Kasumi-1 (cell line): ENCODE results near the gene HYAL1.
"Not testable (repeated sequence)": the region's sequence is repeated elsewhere in the genome, so short reads cannot be mapped to it uniquely, and the experiment has no call there.

ENCODE experiments used
- DNase-seq, 2 experiments: peaks; one replicate each; lab custom pipeline; 2025; lab: John Stamatoyannopoulos, UW

HYAL1 gene

DNA sequence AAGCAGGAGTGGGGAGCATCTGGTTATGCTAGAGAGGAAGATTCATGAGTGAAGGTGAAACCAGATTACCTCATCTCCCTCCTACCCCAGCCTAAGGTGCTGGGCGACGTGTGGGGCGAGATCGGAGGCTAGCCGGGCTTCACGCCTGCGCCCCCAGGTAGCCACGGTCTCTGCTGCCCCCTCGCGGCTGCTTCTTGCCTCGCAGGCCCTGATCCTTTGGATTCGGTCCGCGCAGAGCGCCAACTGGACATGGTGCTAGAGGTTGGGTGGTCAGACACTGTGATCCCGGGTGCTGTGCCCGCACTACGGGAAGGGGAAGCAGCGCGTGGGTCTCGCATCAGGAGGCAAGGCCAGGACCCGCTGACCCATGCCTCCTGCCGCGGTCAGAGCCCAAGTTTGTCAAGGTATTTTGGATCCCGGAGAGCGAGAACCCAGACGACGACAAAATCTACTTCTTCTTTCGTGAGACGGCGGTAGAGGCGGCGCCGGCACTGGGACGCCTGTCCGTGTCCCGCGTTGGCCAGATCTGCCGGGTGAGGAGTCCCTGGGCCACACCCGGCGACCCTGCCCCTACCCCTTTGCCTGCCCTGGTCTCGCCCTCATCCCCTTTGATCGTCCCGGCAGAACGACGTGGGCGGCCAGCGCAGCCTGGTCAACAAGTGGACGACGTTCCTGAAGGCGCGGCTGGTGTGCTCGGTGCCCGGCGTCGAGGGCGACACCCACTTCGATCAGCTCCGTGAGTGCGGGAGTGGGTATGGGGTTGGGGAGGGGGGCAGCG is 30.3 kb downstream of the HYAL1 start:
- peak; percentile 75 to 85 for DNase-seq

DNA sequence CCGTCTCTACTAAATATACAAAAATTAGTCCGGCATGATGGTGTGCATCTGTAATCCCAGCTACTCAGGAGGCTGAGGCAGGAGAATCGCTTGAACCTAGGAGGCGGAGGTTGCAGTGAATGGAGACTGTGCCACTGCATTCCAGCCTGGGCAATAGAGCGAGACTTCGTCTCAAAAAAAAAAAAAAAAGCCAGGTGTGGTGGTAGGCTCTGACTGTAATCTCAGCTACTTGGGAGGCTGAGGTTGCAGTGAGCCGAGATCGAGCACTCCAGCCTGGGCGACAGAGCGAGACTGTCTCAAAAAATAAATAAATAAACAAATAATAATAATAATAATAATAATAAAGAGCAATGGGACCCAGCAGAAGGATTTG is 30.9 kb downstream of the HYAL1 start:
- DNase-seq = not testable (repeated sequence)

DNA sequence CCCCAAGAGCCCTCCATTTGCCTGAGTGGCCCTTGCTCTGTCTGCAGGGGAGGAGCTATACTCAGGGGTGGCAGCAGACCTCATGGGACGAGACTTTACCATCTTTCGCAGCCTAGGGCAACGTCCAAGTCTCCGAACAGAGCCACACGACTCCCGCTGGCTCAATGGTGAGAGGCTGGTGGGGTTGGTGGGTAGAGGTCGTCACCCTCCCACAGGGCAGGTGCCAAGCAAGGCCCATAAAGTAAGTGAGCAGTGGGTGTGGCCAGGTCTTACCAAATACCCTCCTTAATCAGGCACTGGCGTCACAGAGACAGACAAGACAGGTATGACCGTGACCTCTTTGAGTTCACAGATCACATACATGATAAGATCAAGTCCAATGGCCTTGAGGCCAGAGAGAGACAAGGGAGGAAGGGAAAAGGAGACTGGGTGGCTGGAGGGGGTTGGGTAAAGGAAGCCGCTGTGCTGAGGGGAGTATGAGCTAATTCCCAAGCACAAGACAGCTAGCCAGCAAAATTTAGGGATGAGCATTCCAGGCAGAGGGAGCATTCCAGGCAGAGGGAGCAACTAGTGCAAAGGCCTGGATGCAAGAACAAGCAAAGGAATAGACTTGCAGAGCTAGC is 31.9 kb downstream of the HYAL1 start:
- no peak for DNase-seq

DNA sequence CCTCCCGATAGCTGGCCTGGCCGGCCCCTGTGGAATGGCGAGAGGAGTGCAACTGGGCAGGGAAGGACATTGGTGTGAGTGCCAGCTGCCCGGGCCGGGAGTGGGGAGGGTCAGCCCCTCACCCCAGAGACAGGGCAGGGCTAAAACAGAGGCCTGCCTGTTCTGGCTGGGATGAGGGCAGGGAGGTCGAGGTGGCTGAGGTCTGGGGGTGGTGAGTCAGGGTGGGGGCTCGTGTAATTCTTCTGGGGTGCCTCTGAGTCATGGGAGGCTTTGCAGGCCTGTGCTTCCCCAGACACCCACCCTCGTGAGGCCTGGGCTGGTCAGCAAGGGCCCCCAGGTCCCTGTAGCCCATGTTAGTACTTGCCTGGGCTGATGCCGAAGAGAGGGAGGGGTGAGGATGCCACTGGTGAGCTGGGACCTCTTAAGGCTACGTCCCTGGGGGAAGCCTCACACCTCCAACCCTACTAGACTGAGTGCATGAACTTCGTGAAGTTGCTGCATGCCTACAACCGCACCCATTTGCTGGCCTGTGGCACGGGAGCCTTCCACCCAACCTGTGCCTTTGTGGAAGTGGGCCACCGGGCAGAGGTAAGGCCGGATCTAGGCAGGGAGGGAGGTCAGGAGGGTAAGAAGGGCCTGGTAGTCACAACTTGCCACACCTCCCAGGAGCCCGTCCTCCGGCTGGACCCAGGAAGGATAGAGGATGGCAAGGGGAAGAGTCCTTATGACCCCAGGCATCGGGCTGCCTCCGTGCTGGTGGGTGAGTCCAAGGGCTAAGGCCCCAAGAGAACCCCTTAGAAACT is 32.8 kb downstream of the HYAL1 start:
- no peak for DNase-seq

DNA sequence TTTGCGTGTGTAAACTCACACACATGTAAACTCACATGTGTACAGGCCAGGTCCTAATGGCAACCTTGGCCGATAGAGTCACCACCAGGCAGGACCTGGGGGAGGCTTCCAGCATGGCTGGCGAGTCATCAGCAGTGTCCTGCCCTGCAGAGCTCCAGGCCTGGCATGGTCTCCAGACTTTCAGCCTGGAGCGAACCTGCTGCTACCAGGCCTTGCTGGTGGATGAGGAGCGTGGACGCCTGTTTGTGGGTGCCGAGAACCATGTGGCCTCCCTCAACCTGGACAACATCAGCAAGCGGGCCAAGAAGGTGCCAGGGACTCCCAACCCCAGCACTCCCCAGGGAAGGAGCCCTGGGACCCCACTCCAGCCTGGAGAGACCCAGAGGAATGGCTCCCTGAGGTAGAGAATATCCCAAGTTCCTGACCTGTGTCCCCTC is 33.4 kb downstream of the HYAL1 start:
- DNase-seq = no peak

DNA sequence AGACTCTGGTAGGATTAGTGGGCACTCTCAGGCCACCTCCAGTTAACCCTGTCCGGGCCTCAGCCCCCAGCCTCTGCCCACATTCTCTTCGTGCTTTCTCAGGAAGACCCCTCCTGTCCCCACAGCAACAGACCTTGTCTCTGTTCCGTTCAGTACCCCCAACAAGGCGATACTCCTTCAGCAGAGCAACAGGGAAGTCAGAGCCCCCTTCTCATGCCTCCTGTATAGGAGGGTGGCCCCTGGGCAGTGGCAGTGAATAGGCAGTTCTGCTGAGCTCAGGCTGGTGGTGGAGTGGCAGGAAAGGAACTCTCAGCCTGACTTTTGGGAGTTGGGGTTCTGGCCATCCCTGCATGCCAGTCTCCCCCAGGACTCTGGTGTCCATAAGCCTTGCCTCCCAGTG is 33.9 kb downstream of the HYAL1 start:
- no peak for DNase-seq

DNA sequence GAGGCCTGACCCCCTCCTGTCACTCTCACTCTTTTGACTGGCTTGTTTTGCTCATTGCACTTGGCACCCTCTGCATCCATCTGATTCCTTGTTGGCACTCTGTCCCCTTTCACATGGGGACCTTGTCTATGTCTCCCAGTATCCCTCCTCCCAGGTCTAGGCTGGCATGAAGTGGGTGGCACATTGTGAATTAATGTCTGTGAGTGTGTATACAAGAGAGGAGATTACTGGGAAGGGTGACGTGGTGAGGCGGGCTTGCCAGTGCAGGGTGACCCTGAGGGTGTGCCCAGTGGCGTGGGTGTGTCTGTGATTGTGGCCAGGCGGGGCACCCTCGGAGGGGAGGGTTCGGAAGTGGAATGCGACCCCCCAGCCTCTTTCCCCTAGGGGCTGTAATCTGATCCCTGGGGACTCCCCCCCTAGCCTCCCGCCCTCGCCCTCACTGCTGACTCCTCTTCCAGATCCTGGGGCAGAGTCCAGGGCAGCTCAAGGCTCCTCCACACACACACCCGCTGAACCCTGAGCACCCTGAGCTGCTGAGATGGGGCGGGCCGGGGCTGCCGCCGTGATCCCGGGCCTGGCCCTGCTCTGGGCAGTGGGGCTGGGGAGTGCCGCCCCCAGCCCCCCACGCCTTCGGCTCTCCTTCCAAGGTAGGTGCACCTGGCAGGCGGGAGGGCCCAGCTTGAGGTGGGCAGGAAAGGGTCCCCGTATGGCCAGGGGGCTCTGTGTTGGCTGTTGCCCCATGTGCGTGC is 34.5 kb downstream of the HYAL1 start, which contains the start of gene SEMA3B:
SEMA3B (plus strand) TSS at position 445 of the 749 bp plus-strand sequence; CDS start at position 539, 94 bp downstream.
- no peak for DNase-seq

DNA sequence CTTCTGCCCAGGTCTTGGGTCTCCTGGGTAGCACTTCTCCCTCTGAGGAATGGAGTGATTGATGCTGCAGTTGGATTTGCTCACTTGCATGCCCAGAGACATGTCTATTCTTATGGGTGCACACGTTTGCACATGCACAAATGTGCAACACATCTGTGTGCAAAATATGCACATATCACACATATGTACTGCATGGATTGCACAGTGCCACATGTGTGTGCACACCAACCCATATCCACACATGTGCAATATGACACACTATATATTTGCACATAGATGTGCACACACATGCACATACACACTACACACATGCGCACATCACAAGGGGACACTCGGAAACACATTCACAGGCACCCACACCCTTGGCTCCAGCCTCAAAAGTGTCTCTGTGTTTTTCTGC is 35.1 kb downstream of the HYAL1 start:
- no peak for DNase-seq

DNA sequence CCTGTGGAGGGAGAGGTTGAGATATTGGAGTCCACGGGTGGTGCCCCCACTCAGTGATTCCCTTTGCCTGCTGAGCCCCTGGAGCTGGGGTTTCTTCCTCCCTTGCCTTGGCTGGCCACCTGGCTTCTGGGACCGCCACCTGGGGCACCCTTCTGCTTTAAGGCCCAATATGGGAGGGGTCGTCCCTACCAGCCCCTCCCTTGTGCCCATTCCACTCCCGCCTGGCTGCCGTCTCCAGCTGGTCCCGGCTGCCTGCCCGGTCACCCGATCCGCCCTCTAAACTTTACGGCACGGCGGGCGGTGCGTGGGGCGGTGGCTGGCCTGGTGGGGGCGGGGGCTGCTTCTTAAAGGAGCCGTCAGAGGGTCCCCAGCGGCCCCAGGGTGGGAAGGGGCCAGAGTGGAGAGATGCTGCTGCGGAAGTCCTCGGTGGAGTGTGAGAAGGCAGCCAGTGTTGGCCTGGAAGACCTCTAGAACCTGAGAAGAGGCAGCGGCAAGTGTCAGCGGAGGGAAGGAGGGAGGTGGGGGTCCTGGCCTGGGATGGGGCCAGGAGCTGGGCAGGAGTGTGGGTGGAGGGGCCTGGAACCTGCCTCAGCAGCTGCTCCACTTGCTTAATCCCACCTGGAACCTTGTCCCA is 36.0 kb downstream of the HYAL1 start:
- DNase-seq = no peak

DNA sequence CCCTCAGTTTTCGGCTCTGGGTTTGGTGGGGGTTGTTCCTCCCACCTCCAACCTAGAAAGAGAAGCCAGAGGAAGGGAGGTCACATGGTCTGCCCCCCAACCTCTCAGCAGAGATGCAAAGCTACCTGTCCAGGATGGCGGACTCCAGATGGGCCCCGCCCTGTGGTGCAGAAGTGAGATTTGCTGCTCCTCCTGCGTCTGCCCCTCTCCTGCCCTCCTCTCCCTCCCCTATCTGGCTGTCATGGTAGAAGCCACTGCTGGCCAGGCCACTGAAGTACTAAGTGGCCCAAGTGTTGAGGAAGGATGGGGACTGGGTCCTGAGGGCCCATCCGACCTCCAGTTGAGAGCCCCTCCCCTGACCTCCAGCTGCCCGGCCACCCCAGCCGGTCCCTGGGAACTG is 36.5 kb downstream of the HYAL1 start:
- no peak for DNase-seq

DNA sequence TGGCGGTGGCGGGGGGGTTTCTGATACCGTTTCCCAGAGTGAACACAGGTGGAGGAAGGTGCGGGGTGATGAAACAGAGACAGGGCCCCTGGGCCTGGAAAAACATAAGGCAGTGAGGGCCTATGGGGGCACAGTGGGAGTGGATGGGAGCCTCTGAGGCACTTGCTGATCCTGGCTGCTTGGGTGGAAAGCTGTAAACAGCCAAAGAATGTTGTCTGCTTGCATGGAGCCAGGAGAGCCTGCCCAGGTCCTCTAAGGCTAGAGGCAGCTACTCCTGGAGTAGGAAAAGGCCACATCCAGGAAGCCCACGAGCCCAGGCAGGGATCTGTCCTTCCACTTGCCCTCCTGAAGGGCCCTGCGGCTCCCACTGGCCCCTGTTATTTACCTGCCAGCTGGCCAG is 37.4 kb downstream of the HYAL1 start:
- DNase-seq = no peak

DNA sequence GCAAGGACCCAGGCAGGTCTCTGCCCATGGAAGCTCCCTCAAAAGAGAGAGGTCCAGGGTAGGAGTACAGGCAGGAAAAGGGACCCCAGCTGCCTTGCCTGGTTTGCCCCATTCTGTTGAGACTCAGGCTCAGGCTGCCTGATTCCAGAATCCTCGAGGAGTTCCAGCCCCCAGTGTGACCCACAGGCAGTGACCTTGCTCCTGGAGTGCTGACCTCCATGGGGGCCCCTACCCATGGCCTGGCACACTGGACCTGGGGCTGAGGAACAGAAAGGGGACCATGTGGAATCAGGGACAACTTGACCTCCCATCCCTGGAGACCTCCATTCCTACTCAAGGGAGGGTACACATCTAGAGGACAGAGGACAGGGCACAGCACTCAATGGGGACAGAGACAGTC is 37.8 kb downstream of the HYAL1 start:
- DNase-seq = no peak

DNA sequence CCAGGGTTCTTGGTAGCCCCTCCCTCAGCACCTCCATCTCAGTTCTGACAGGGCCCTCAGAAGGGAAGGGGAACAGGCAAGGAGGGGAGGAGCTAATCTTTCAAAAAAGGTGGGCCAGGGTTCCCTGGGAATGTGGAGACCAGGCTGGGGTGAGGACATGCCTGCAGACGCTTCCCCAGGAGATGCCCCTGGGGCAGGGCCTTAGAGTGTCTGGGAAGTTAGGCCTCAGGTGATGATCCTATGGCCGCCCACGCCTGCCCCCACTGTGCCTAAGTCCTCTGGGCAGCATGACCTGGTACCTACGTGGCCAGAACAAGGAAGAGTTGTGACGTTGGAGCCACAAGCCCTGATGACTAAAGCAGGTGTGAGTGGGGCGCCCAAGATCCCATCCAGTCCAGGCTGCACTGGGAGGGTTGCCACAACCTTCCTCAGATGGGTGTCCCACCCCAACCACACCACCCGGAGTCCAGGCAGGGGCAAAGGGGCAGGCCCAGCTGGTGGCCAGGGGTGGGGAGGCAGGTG is 38.3 kb downstream of the HYAL1 start:
- DNase-seq = no peak

DNA sequence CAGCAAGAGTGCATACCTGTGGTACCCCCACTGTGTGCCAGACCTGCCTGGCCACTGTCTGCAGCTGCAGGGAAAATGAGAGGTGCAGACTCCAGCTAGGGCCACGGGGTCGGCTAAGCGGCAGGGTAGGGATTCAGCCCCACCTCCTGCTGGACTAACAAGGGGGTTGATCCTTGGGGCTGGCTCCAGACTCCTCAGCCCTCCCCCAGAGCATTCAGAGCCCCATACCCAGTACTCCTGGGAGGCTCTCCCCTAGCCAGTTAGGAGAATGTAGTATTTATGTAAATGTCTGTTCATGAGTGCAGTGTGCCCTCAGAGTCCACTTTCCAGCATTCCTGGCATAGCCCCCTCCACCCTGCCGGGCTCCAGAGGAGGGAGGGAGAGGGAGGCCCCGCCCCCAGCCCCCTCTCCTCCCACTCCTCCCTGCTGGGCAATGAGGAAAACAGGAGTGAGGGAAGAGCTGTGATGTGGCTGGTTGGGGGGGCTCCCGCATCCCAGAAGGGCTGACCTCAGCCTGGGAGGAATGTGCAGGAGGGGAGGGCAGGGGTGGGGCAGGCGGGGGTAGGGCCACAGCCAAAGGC is 38.9 kb downstream of the HYAL1 start:
- no peak for DNase-seq

DNA sequence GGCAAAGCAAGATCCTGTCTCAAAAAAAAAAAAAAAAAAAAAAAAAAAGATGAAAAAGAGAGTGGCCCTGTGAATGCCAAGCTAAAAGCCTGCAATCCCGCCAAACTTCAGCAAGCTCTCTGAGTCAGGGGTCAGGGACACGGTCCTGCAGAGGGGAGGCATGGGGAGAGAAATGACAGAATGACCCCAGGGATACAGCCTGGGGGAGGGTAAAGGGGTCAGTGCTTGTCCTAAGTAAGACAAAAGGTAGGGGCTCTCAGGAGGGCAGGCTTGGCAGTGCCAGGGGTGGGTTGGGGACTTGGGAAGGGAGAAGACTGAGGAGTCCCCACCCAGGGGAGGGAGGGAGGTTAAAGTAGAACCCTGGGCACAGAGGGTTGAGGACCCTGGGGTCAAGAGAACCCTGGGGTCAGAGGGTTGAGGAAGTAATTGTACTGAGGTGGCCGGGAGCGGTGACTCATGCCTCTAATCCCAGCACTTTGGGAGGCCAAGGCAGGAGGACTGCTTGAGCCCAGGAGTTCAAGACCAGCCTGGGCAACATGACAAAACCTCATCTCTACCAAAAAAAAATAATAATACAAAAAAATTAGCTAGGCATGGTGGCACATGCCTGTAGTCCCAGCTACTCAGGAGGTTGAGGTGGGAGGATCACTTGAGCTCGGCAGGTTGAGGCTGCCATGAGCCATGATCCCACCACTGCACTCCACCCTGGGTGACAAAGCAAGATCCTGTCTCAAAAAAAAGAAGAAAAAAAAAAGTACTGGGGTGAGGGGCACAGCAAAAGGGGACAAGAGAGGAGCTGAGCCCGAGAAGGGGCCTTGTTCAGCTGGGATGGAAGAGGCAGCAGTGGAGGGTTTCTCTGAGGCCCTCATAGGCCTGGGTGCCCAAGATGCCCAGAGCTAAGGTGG is 39.6 kb downstream of the HYAL1 start:
- DNase-seq = no peak

DNA sequence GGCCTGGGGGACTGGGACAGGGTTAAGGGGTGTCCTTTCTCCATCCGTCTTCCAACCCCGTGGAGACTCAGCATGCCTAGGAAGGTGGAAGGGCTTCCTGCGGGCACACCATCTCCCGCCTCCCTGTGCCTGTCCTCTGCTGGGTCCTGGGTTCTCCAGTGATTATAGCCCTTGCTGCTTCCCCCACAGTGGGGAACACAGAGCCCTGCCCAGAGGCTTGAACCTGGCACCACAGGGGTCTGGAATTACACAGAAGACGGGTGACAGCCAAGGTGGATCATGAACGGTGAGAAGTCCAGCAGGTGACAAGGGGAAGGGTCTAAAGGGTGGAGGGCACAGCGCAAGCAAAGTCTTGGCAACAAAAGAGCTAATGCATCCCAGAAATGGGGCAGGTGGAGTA is 40.6 kb downstream of the HYAL1 start:
- DNase-seq = no peak

DNA sequence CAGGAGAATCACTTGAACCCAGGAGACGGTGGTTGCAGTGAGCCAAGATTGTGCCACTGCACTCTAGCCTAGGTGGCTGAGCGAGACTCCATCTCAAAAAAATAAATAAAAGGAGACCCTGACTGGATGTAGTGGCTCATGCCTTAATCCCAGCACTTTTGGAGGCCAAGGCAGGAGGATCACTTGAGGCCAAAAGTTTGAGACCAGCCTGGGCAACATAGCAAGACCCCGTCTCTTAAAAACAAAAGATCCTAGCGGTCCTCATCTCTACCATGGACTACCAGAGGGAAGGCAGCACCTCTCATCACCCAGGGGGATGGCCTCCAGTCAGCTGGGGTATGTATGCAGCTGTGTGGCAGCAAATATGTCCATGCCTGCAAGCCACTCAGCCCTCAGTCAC is 41.2 kb downstream of the HYAL1 start:
- DNase-seq = not testable (repeated sequence)

DNA sequence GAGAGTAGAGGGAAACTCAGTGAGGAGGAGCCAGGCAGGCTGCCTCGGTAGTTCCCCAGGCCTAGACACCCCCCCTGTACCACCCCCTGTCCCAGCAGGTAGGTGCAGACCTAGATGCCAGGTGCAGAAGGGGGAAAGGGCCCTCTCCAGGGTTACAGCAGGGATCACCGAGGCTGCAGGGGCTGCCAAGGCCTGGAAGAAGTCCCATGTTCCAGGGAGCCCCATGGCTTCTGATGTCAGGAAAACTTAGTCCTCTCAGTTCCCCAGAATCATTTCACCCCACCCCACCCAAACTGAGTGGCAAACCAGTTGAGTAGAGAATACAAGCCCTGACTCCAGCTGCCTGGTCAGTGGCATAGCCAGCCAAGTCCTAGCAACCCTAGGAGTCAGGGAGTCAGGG is 41.9 kb downstream of the HYAL1 start:
- no peak for DNase-seq

DNA sequence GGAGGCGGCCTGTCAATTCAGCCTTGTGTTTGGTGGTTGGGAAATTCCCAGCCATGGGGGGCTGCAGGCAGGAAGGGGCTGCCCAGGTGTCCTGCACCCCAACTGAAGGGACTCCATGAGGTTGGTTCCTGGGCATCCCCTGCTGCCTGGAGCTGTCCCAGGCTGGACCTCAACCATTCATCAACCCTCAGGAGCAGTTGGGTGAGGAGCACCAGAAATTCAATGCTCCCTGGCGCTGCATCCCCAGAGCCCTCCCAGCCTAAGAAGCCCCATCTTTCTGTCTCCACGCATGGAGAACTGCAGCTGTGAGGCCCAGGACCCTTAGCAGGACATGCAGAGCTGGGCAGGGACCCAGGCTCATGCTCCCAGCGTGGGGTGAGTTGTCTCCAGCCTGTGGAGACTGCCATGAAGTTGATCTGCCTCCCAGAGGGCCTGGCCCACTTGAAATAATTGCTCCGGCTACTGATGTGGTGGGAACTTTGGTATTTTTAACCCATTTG is 42.4 kb downstream of the HYAL1 start:
- no peak for DNase-seq
